OCI-LY1 (cell line): Measurements from ENCODE around the gene DLX1.
"Not testable (repeated sequence)": the region's sequence is repeated elsewhere in the genome, so short reads cannot be mapped to it uniquely, and the experiment has no call there.

Source experiments
- H2AFZ ChIP-seq: fragments of 200-600 bp; sonication (generic), shearing (Covaris generic); 2 replicates; pipeline ENCODE4 v1.6.0; 2014; ENCODE audit warnings: antibody characterized with exemption, mild to moderate bottlenecking, low read length
- H3F3A ChIP-seq: fragments of 200-600 bp; sonication (generic), shearing (Covaris generic); 2 replicates; pipeline ENCODE4 v1.6.0; 2014; ENCODE audit warnings: mild to moderate bottlenecking, antibody characterized with exemption, low read length, moderate library complexity; ENCODE audit not compliant: insufficient read depth
- H3K27ac ChIP-seq: fragments of 200-600 bp; sonication (generic); 2 replicates; pipeline ENCODE4 v1.5.1; 2014; ENCODE audit warnings: low read length, mixed run types, mild to moderate bottlenecking, low read depth; ENCODE audit not compliant: poor library complexity, severe bottlenecking
- H3K27me3 ChIP-seq: fragments of 200-600 bp; sonication (generic); 2 replicates; pipeline ENCODE4 v1.6.0; 2014; ENCODE audit warnings: antibody characterized with exemption, mild to moderate bottlenecking, low read length, moderate library complexity; ENCODE audit not compliant: insufficient read depth
- H3K36me3 ChIP-seq: fragments of 200-600 bp; sonication (generic); 2 replicates; pipeline ENCODE4 v1.6.1; 2014; ENCODE audit warnings: mild to moderate bottlenecking, antibody characterized with exemption, low read length, moderate library complexity, mixed read lengths; ENCODE audit not compliant: insufficient read depth
- H3K4me1 ChIP-seq: fragments of 200-600 bp; sonication (generic); 2 replicates; pipeline ENCODE4 v1.5.1; 2014; ENCODE audit warnings: mild to moderate bottlenecking, low read length, moderate library complexity; ENCODE audit not compliant: insufficient read depth, severe bottlenecking
- H3K4me2 ChIP-seq: fragments of 200-600 bp; sonication (generic), shearing (Covaris generic); 2 replicates; pipeline ENCODE4 v1.6.1; 2014; ENCODE audit warnings: low read length
- H3K4me3 ChIP-seq: fragments of 200-600 bp; sonication (generic); 2 replicates; pipeline ENCODE4 v1.5.1; 2014; ENCODE audit warnings: low read length, low read depth, mild to moderate bottlenecking, mixed read lengths; ENCODE audit not compliant: poor library complexity, severe bottlenecking
- H3K79me2 ChIP-seq: fragments of 200-600 bp; shearing (Covaris generic); 2 replicates; pipeline ENCODE4 v1.6.1; 2016; ENCODE audit warnings: mixed run types, low read length, mixed read lengths; ENCODE audit not compliant: insufficient read depth
- H3K9ac ChIP-seq: fragments of 200-600 bp; sonication (generic), shearing (Covaris generic); 2 replicates; pipeline ENCODE4 v1.6.1; 2014; ENCODE audit warnings: mild to moderate bottlenecking, low read length, mixed read lengths
- H3K9me2 ChIP-seq: fragments of 200-600 bp; sonication (generic), shearing (Covaris generic); 2 replicates; pipeline ENCODE4 v1.6.1; 2014; ENCODE audit warnings: low read depth, mild to moderate bottlenecking, low read length, mixed read lengths
- H3K9me3 ChIP-seq: fragments of 200-600 bp; shearing (Covaris generic); 2 replicates; pipeline ENCODE4 v1.6.1; 2014; ENCODE audit warnings: low read length, mixed read lengths
- H4K20me1 ChIP-seq: fragments of 200-600 bp; sonication (generic), shearing (Covaris generic); 2 replicates; pipeline ENCODE4 v1.6.0; 2016; ENCODE audit warnings: mild to moderate bottlenecking, low read length; ENCODE audit not compliant: insufficient read depth
- EZH2 ChIP-seq: fragments of 200-600 bp; sonication (generic), shearing (Covaris generic); IDR thresholded peaks from 2 replicates; pipeline ENCODE4 v1.8.0; 2017; ENCODE audit warnings: borderline replicate concordance, mixed run types, mild to moderate bottlenecking, antibody characterized with exemption, low read length, moderate library complexity, mixed read lengths
- TF ChIP-seq, protein P1 (sequence below): fragments of 200-600 bp; sonication (generic), shearing (Covaris generic); IDR thresholded peaks from 2 replicates; pipeline ENCODE4 v1.5.1; 2017; ENCODE audit warnings: mild to moderate bottlenecking, antibody characterized with exemption, low read length, moderate library complexity, mixed read lengths

DLX1 gene

DNA sequence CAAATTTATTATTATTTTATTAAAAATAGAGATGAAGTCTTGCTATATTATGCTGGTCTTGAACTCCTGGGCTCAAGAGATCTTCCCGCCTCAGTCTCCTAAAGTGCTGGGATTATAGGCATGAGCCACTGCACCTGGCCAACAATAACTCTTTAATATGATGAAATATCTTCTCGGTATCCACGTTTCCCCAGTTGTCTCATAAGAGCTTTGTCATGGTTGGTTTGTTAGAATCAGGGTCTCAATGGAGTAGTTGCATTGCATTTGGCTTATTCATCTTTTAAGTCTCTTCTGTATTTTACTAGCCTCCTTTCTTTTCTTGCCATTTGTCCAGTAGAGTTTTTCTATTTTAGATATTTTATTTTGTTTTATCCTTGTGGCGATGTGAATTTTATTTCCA lies 50.1 kb downstream of the DLX1 start:
- Histone ChIP-seq H3K4me2 (no peak overlapping the region), H3K27me3 (no peaks in the 10 kb centered on the region), H3K79me2 (no peaks in the 10 kb centered on the region), H3K4me1 (no peaks in the 10 kb centered on the region), H3K9ac (no peak overlapping the region), H3F3A (no peaks in the 10 kb centered on the region), H2AFZ (no peak overlapping the region), H3K27ac (no peak overlapping the region), H3K4me3 (no peak overlapping the region), H3K9me2 (no peaks in the 10 kb centered on the region), H3K9me3 (no peaks in the 10 kb centered on the region), H4K20me1 (no peaks in the 10 kb centered on the region), H3K36me3 (no peaks in the 10 kb centered on the region)
- no peak for TF ChIP-seq EZH2
- TF ChIP-seq, protein P1, sequence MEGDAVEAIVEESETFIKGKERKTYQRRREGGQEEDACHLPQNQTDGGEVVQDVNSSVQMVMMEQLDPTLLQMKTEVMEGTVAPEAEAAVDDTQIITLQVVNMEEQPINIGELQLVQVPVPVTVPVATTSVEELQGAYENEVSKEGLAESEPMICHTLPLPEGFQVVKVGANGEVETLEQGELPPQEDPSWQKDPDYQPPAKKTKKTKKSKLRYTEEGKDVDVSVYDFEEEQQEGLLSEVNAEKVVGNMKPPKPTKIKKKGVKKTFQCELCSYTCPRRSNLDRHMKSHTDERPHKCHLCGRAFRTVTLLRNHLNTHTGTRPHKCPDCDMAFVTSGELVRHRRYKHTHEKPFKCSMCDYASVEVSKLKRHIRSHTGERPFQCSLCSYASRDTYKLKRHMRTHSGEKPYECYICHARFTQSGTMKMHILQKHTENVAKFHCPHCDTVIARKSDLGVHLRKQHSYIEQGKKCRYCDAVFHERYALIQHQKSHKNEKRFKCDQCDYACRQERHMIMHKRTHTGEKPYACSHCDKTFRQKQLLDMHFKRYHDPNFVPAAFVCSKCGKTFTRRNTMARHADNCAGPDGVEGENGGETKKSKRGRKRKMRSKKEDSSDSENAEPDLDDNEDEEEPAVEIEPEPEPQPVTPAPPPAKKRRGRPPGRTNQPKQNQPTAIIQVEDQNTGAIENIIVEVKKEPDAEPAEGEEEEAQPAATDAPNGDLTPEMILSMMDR = no peak

DNA sequence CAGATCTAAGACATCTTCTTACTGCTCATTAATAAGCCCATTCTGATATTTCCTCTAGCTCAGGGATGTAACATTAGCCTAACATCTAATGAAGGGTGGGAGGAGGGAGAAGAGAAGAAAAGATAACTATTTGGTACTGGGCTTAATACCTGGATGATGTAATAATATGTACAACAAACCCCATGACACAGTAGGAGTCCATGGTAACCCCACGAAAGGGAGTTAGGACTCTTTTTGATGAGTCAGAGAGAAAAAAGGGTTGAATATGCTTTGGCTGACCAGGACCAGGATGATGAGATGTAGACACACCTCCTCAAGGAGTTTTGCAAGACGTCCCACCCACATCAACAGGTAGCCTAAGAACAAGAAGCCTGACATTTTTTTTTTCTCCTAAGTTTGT lies 51.8 kb downstream of the DLX1 start:
- no peaks in the 10 kb centered on the region for H3F3A ChIP-seq
- TF ChIP-seq EZH2 = no peak
- TF ChIP-seq, protein P1 = no peak
- H3K27ac ChIP-seq = no peak overlapping the region
- no peaks in the 10 kb centered on the region for H3K4me1 ChIP-seq
- no peak overlapping the region for H3K4me2 ChIP-seq
- H2AFZ ChIP-seq = no peak overlapping the region
- H3K9ac ChIP-seq = no peak overlapping the region
- H3K4me3 ChIP-seq = no peak overlapping the region
- no peaks in the 10 kb centered on the region for H3K9me3 ChIP-seq
- no peaks in the 10 kb centered on the region for H3K79me2 ChIP-seq
- no peaks in the 10 kb centered on the region for H3K36me3 ChIP-seq
- H4K20me1 ChIP-seq = no peaks in the 10 kb centered on the region
- no peaks in the 10 kb centered on the region for H3K9me2 ChIP-seq
- no peaks in the 10 kb centered on the region for H3K27me3 ChIP-seq

DNA sequence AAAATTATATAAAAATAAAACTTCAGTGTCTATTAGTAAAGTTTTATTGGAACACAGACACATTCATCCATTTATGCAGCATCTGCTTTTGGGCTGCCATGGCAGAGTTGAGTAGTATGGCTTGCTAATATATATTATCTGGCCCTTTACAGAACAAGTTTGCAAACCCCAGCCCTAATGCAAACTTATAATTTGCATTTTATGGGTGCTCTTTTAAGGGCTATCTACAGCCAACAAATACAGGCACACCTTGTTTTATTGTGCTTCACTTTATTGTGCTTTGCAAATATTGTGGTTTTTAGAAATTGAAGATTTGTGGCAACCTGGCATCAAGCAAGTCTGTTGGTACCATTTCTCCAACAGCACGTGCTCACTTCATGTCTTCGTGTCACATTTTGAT lies 52.6 kb downstream of the DLX1 start:
- no peak for TF ChIP-seq EZH2
- TF ChIP-seq, protein P1 = no peak
- Histone ChIP-seq H3F3A (no peaks in the 10 kb centered on the region), H2AFZ (no peak overlapping the region), H3K9ac (no peak overlapping the region), H3K36me3 (no peaks in the 10 kb centered on the region), H3K4me2 (no peak overlapping the region), H3K9me3 (no peaks in the 10 kb centered on the region), H3K4me3 (no peak overlapping the region), H3K27me3 (no peaks in the 10 kb centered on the region), H4K20me1 (no peaks in the 10 kb centered on the region), H3K9me2 (no peaks in the 10 kb centered on the region), H3K27ac (no peak overlapping the region), H3K4me1 (no peaks in the 10 kb centered on the region), H3K79me2 (no peaks in the 10 kb centered on the region)

DNA sequence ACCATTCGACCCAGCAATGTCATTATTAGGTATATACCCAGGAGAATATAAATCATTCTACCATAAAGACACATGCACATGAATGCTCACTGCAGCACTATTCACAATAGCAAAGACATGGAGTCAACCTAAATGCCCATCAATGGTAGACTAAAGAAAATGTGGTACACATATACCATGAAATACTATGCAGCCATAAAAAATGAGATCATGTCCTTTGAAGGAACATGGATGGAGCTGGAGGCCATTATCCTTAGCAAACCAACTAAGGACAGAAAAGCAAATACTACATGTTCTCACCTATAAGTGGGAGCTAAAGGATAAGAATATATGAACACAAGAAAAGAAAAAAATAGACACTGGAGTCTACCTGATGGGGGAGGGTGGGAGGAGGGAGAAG lies 53.4 kb downstream of the DLX1 start:
- H3K4me3 ChIP-seq, H2AFZ ChIP-seq, H3K9me2 ChIP-seq, H3K27ac ChIP-seq, H3K36me3 ChIP-seq, H3F3A ChIP-seq, H4K20me1 ChIP-seq, H3K9me3 ChIP-seq, H3K4me2 ChIP-seq, H3K9ac ChIP-seq, H3K79me2 ChIP-seq, H3K4me1 ChIP-seq, H3K27me3 ChIP-seq: not testable (repeated sequence)
